Ammon's horn (tissue), 1 donor: Measurements from ENCODE around the gene GCNA.
"Not testable (repeated sequence)": the region's sequence is repeated elsewhere in the genome, so short reads cannot be mapped to it uniquely, and the experiment has no call there.

Experiments used
- DNase-seq: peaks from one replicate; pipeline ENCODE4 v3.0.0-alpha.2; 2016; ENCODE audit warnings: low spot score

The GCNA gene

GRCh38 chrX:71640002-71640401, 61.8 kb downstream of the GCNA start:
- no peak for DNase-seq

GRCh38 chrX:71644406-71644805, 66.2 kb downstream of the GCNA start:
- DNase-seq = not testable (repeated sequence)

- DNase-seq = no peak
Measured at GRCh38 chrX:71650333-71650969, 72.2 kb downstream of the GCNA start.

GRCh38 chrX:71652405-71652804, 74.2 kb downstream of the GCNA start:
- DNase-seq = peak; percentile 70

GRCh38 chrX:71653344-71653743, 75.1 kb downstream of the GCNA start:
- DNase-seq = no peak

GRCh38 chrX:71657267-71657666, 79.0 kb downstream of the GCNA start:
- DNase-seq = no peak

GRCh38 chrX:71659342-71659741, 81.1 kb downstream of the GCNA start:
- DNase-seq = no peak

GRCh38 chrX:71659959-71660358, 81.7 kb downstream of the GCNA start:
- no peak for DNase-seq

- no peak for DNase-seq
Measured at GRCh38 chrX:71660562-71661416, 82.6 kb downstream of the GCNA start.

GRCh38 chrX:71661919-71662318, 83.7 kb downstream of the GCNA start:
- no peak for DNase-seq

- not testable (repeated sequence) for DNase-seq
Measured at GRCh38 chrX:71662654-71663053, 84.4 kb downstream of the GCNA start.
